Ectodermal cell (in vitro differentiated cells): ENCODE data around the gene MOB4.
"Not testable (repeated sequence)": the region's sequence is repeated elsewhere in the genome, so short reads cannot be mapped to it uniquely, and the experiment has no call there.

Experiments
- H3K27ac ChIP-seq: 2 replicates; pipeline ENCODE4 v1.7.0; 2013; ENCODE audit warnings: mild to moderate bottlenecking, low read depth, low read length; ENCODE audit not compliant: insufficient read depth, poor library complexity, severe bottlenecking
- H3K27me3 ChIP-seq: 2 replicates; pipeline ENCODE4 v1.7.0; 2013; ENCODE audit warnings: mild to moderate bottlenecking, low read length; ENCODE audit not compliant: insufficient read depth, control insufficient read depth, poor library complexity, severe bottlenecking
- H3K36me3 ChIP-seq: one replicate; pipeline ENCODE4 v1.7.0; 2013; ENCODE audit warnings: low read length; ENCODE audit not compliant: control insufficient read depth, insufficient read depth
- H3K4me1 ChIP-seq: one replicate; pipeline ENCODE4 v1.7.0; 2013; ENCODE audit warnings: low read length; ENCODE audit not compliant: control insufficient read depth, insufficient read depth
- H3K4me3 ChIP-seq: 2 replicates; pipeline ENCODE4 v1.7.0; 2013; ENCODE audit warnings: low read depth, low read length, control low read depth; ENCODE audit not compliant: insufficient read depth
- H3K9me3 ChIP-seq: 2 replicates; pipeline ENCODE4 v1.7.0; 2013; ENCODE audit warnings: mild to moderate bottlenecking, low read length, moderate library complexity; ENCODE audit not compliant: control insufficient read depth
- WGBS, 2 experiments: methylation state at CpG; one replicate each; pipeline ENCODE4 v1.1.7; 2013; ENCODE audit warnings: missing lambda C conversion rate in 2 of 2; 5-methylcytosine and 5-hydroxymethylcytosine counted together

MOB4 gene

DNA sequence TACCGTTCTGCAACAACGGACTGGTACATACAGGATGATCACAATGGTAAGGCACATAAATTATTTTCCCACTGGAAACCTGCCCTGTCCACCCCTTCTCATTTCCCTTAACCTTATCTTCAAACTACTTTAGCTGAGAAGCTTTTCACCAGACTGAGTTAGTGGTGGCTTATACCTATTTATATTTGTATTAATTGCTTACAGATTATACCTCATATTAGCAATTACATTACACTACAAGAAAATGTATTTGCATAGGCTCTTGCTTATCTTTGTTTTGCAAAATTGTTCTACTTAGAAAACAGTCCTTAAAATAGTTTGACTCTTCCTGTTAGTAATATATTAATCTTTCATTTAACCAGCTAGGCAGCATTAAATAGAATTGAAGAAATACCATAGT is 35.4 kb downstream of the MOB4 start:
- not testable (repeated sequence) for H3K9me3 ChIP-seq, H3K36me3 ChIP-seq, H3K27me3 ChIP-seq, H3K27ac ChIP-seq, H3K4me1 ChIP-seq, H3K4me3 ChIP-seq
- 95 to 98% methylated on average over 2 of the region's 2 CpGs for WGBS, 2 experiments

DNA sequence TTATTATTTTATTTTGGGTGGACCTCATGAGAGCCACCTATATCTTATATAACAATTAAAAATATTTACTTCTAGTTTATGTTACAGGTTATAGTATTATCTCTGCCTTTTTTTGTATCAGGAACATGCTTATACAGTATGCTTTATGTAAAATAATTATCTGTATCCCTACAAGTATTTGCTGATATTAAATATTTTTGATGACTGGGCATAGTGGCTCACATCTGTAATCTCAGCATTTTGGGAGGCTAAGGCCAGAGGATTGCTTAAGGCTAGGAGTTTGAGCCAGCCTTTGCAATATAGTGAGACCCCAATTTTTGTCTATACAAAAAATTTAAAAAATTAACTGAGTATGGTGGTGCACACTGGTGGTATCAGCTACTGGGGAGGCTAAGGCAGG is 39.6 kb downstream of the MOB4 start:
- H3K4me1 ChIP-seq: no peaks in the 10 kb centered on the region
- H3K27ac ChIP-seq: no peak overlapping the region
- H3K9me3 ChIP-seq: no peaks in the 10 kb centered on the region
- H3K4me3 ChIP-seq: no peak overlapping the region
- no peaks in the 10 kb centered on the region for H3K36me3 ChIP-seq
- H3K27me3 ChIP-seq: no peaks in the 10 kb centered on the region

DNA sequence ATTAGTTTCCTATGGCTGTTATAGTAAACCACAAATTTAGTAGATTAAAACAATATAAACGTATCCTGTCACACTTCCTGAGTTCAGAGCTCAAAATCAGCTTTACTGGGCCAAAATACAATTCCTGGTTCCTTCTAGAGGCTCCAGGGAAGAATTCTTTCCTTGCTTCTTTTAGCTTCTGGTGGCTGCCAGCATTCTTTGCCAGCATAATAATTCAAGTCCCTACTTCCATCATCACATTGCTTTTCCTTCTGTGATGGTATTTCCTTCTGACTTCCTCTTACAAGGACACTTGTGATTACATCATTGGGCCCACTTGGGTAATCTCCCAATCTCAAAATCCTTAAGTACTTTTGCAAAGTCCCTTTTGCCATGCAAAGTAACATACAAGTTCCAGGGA is 40.6 kb downstream of the MOB4 start:
- H3K4me1 ChIP-seq: no peaks in the 10 kb centered on the region
- WGBS, 2 experiments: 77 to 100% methylated on average over 1 of the region's 1 CpG
- H3K36me3 ChIP-seq: no peaks in the 10 kb centered on the region

DNA sequence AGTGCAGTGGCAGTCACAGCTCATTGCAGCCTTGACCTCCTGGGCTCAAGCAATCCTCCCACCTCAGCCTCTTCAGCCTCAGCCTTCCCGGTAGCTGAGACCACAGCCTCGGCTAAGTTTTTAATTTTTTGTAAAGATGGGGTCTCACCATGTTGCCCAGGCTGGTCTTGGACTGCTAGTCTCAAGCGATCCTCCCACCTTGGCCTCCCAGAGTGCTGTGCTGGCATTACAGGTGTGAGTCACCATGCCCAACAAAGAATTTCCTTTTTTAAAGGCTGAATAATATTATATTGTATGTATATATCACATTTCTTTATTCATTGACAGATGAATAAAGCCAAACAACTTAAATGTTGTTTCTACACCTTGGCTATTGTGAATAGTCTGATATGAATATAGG is 42.5 kb downstream of the MOB4 start:
- no peak overlapping the region for H3K27ac ChIP-seq
- 88 to 89% methylated on average over 3 of the region's 3 CpGs for WGBS, 2 experiments
- no peaks in the 10 kb centered on the region for H3K4me1 ChIP-seq
- H3K36me3 ChIP-seq: no peaks in the 10 kb centered on the region
- H3K4me3 ChIP-seq: no peak overlapping the region
- no peaks in the 10 kb centered on the region for H3K27me3 ChIP-seq
- H3K9me3 ChIP-seq: no peaks in the 10 kb centered on the region

More for the DNA sequence above, 40.6 kb downstream of the MOB4 start:
- H3K9me3 ChIP-seq: no peaks in the 10 kb centered on the region
- H3K4me3 ChIP-seq: no peak overlapping the region
- no peaks in the 10 kb centered on the region for H3K27me3 ChIP-seq
- no peak overlapping the region for H3K27ac ChIP-seq

DNA sequence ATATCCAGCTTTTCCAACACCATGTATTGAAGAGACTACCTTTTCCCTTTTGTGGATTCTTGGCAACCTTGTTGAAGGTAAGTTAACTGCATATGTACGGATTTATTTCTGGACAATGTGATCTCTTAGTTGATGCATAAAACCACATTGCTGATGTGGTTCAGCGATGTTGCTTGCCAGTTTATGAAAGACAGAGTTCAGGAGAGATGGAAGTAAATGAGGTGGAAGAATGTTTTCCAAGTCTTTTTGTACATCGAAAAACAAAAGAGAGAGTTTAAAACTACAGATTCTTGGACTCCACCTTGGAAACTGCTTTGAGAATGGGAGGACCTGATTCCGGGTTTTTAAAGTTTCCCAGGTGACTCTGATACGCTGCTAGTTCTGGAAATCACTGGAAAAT is 43.8 kb downstream of the MOB4 start:
- Histone ChIP-seq H3K9me3 (no peaks in the 10 kb centered on the region), H3K27ac (no peak overlapping the region), H3K4me1 (no peaks in the 10 kb centered on the region), H3K4me3 (no peak overlapping the region), H3K27me3 (no peaks in the 10 kb centered on the region), H3K36me3 (no peaks in the 10 kb centered on the region)
- 95 to 97% methylated on average over 5 of the region's 5 CpGs for WGBS, 2 experiments

DNA sequence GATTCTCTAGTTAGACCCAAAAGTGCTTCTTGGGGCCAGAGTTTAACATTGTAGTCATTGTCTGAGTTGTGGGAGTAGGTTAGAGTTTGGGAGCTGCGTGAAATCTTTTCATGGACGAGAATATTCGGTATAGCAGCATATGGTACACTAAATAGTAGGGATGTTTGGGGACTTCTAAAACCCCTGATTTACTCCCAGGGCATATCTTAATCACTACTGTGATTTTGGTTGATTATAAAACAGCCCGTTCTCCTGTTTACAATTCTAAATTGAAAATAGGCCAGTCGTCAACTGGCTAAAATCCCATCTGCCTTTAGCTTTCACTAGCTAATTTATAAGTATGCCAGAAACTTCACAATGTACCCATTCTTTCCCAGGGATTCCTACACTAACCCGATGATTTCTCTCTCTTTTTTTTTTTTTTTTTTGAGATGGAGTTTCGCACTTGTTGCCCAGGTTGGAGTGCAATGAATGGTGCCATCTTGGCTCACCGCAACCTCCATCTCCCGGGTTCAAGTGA is 44.3 kb downstream of the MOB4 start:
- no peaks in the 10 kb centered on the region for H3K9me3 ChIP-seq
- H3K27ac ChIP-seq: no peak overlapping the region
- H3K4me1 ChIP-seq: no peaks in the 10 kb centered on the region
- no peaks in the 10 kb centered on the region for H3K27me3 ChIP-seq
- no peak overlapping the region for H3K4me3 ChIP-seq
- H3K36me3 ChIP-seq: no peaks in the 10 kb centered on the region
- 90 to 96% methylated on average over 9 of the region's 9 CpGs for WGBS, 2 experiments

DNA sequence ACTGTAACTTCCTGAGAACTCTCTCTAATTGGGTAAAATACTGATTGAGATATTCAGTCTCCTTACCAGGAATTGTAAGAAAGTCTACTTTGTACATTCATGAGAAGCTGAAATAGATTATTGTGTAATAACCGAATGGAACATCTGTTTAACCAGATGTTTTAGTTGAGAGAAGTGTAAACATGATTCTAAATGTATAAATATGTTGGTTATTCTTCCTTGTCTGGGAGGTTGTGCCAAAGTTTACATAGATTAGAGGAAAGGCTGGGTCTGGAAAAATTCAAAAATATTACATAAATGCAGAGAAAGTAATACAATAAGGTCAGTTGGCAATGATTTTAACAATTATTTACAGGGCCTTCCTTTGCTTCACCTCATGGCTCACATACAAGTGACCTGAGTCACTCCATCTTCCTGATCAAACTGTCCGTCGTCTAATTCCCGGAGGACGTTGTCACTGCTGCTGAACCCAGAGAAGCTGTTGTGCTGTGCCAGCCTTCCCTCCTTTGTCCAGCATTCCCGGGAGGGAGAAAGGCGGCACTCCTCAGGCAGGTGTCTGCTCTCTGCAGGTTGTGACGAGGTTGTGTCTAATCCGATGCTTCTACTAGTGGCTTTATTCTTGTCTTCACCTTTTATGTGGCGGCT is 55.9 kb downstream of the MOB4 start:
- Histone ChIP-seq H3K27ac (no peak overlapping the region), H3K27me3 (no peaks in the 10 kb centered on the region), H3K36me3 (peaks cover 5% of the 10 kb centered on the region), H3K9me3 (no peaks in the 10 kb centered on the region), H3K4me3 (no peak overlapping the region), H3K4me1 (no peaks in the 10 kb centered on the region)
- WGBS, 2 experiments: 92 to 93% methylated on average over 10 of the region's 10 CpGs

DNA sequence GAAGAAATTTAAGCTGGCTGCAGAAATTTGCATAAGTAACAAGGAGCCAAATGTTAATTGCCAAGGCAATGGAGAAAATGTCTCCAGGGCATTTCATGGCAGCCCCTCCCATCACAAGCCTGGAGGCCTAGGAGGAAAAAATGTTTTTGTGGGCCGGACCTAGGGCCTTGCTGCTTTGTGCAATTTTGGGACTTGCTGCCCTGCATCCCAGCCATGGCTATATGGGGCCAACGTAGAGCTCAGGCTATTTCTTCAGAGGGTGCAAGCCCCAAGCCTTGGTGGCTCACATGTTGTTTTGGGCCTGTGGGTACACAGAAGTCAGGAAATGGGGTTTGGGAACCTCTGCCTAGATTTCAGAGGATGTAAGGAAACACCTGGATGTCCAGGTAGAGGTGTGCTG is 57.7 kb downstream of the MOB4 start:
- H3K27me3 ChIP-seq: no peaks in the 10 kb centered on the region
- H3K9me3 ChIP-seq: no peaks in the 10 kb centered on the region
- no peaks in the 10 kb centered on the region for H3K4me1 ChIP-seq
- peaks cover 5% of the 10 kb centered on the region for H3K36me3 ChIP-seq
- WGBS, 2 experiments: 90 to 98% methylated on average over 2 of the region's 2 CpGs
- no peak overlapping the region for H3K4me3 ChIP-seq
- no peak overlapping the region for H3K27ac ChIP-seq

DNA sequence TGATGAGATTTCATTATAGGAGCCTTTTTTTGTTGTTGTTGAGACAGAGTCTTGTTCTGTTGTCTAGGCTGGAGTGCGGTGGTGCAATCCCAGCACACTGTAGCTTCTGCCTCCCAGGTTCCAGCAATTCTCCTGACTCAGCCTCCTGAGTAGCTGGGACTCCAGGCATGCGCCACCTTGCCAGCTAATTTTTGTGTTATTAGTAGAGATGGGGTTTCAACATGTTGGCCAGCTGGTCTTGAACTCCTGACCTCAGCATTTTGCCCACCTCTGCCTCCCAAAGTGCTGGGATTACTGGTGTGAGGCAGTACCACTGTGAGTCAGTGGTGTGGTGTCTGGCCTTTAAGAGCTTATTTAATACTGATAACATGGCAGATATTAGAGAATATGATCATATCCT is 60.1 kb downstream of the MOB4 start:
- Histone ChIP-seq H3K4me3 (no peak overlapping the region), H3K4me1 (no peaks in the 10 kb centered on the region), H3K27ac (no peak overlapping the region), H3K36me3 (peaks cover 5% of the 10 kb centered on the region), H3K27me3 (no peaks in the 10 kb centered on the region), H3K9me3 (no peaks in the 10 kb centered on the region)
- 93 to 98% methylated on average over 2 of the region's 2 CpGs for WGBS, 2 experiments

DNA sequence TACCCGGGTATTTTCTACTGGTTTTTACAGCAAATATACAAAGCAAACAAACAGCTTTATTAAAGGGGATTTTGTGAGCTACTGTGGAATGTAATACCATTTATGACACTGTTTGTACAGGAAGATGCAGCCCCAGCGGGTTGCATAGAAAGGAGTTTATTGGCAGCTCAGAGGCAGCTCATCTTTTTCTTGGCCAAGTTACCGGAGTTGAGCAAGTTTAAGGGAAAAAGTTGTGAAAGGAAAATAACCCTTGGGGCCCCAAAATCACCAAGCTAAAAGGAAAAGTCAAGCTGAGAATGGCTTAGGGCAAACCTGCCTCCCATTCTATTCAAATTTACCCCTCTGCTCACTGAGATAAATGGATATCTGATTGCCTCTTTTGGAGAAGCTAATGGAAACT is 60.8 kb downstream of the MOB4 start:
- no peaks in the 10 kb centered on the region for H3K27me3 ChIP-seq
- no peak overlapping the region for H3K27ac ChIP-seq
- H3K4me1 ChIP-seq: no peaks in the 10 kb centered on the region
- 81 to 83% methylated on average over 2 to 3 of the region's 3 CpGs for WGBS, 2 experiments
- no peaks in the 10 kb centered on the region for H3K9me3 ChIP-seq
- H3K4me3 ChIP-seq: no peak overlapping the region
- peaks cover 5% of the 10 kb centered on the region for H3K36me3 ChIP-seq

DNA sequence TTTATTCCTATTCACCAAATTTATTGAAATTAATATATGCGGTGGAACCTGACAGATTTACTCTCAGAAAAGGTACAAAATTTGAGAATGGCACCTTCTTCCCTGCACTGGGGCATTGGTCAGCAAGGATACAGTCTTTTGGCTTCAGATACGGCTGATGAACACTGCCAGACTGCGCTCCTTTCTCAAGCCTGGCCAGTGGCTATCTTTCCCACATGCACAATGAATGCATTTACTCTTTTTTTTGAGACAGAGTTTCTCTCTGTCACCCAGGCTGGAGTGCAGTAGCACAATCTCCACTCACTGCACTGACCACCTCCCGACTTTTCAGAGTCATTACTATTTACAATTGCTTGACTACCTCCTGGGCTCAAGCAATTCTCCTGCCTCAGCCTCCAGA is 61.6 kb downstream of the MOB4 start:
- H3K27ac ChIP-seq: no peak overlapping the region
- no peaks in the 10 kb centered on the region for H3K27me3 ChIP-seq
- 87 to 91% methylated on average over 4 of the region's 4 CpGs for WGBS, 2 experiments
- no peak overlapping the region for H3K4me3 ChIP-seq
- no peaks in the 10 kb centered on the region for H3K4me1 ChIP-seq
- H3K36me3 ChIP-seq: peaks cover 5% of the 10 kb centered on the region
- no peaks in the 10 kb centered on the region for H3K9me3 ChIP-seq
